Measurements from ENCODE around the gene SAMD4A. TPM values are rescaled to one million over a fixed set of nuclear protein-coding genes. Genes with fewer than 3 reads are reported as not detected.

Gene SAMD4A
- total RNA-seq, 4 donors from 2014 or later, result 17.0 to 39.6 (median 21.3) TPM

DNA sequence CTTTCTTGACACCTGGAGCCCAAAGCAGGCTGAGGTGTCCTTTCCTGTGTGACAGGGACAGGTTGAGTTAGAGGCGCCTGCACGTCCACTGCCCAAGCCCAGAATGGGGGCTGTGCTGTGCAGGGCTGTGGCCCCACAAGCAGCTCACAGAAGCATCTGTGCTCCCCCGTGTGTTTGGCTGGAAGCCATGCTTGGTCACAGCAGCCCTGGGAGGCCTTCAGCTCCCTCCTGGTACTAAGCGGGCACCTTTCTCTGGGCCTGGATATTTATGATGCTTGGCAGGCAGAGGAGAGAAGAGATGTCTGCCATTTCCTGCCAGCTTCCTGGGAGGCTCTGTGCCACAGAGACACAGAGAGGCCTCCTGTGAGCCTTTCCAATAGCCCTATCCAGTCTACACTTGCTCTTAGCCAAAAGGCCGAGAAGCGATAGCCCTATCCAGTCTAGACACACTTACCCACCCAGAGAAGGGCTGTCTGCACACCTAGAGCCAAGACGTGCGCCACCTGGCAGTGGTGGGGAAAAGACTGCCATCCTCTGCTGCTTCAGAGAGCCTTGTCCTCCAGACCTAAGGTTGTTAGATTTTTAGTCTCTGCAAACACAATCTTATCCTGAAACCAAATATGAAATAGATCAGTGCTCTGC is 218.3 kb downstream of the SAMD4A start:
- no peaks in the 10 kb centered on the region for H3K9me3 ChIP-seq
- peaks cover 0 to 6% (median 0%) of the 10 kb centered on the region in 4 donors for H3K4me1 ChIP-seq
- H3K27ac ChIP-seq, result no peak overlapping the region
- TF ChIP-seq POLR2A (IDR thresholded peaks at IDR 0.05), result no peak
- TF ChIP-seq, protein P1, sequence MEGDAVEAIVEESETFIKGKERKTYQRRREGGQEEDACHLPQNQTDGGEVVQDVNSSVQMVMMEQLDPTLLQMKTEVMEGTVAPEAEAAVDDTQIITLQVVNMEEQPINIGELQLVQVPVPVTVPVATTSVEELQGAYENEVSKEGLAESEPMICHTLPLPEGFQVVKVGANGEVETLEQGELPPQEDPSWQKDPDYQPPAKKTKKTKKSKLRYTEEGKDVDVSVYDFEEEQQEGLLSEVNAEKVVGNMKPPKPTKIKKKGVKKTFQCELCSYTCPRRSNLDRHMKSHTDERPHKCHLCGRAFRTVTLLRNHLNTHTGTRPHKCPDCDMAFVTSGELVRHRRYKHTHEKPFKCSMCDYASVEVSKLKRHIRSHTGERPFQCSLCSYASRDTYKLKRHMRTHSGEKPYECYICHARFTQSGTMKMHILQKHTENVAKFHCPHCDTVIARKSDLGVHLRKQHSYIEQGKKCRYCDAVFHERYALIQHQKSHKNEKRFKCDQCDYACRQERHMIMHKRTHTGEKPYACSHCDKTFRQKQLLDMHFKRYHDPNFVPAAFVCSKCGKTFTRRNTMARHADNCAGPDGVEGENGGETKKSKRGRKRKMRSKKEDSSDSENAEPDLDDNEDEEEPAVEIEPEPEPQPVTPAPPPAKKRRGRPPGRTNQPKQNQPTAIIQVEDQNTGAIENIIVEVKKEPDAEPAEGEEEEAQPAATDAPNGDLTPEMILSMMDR (IDR thresholded peaks at IDR 0.05), result no peak
- DNase-seq, result no peak
- peaks cover 0 to 23% (median 0%) of the 10 kb centered on the region in 3 donors for H3K36me3 ChIP-seq
- no peak overlapping the region for H3K4me3 ChIP-seq
- H3K27me3 ChIP-seq, result no peaks in the 10 kb centered on the region

DNA sequence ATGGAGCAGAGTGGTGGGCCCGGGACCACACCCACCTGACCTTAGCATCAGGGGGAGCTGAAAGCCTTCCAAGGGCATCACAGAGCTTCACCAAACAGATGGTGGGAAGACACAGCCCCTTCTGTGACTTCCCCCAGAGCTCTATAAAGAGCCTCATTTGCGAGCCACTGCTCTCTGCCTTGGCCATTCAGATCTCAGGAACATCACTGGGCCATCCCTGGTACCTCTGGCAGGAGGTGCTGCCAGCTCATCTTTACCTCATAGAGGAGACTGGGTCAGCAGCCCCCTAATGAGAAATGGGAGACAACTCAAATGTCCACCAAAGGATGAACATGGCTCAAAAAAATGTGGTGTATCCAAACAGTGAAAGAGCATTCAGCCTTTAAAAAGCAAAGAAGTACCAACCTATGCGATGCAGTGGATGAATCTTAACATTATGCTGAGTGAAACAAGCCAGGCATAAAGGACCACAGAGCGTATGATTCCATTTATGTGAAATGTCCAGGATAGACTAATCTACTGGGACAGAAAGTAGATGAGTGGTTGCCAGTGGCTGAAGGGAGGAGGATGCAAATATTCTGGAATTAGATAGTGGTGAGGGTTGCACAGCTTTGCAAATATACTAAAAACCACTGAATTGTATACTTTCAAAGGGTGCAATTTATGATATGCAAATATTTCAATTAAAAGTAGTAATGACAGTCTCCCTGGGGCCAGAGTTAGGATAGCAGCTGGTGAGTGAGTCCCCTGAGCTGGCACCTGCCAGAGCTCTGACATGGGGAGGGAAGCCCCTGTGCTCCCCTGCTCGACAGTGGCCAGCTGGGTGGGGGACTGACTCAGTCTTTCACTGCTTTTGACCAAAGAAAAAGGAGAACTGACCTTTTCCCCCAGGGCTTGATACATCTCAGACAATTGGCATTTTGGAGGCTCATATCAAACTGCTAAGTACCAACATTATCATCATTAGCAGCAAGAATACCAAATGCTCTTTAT is 219.1 kb downstream of the SAMD4A start:
- H3K36me3 ChIP-seq, result peaks cover 0 to 23% (median 0%) of the 10 kb centered on the region in 3 donors

DNA sequence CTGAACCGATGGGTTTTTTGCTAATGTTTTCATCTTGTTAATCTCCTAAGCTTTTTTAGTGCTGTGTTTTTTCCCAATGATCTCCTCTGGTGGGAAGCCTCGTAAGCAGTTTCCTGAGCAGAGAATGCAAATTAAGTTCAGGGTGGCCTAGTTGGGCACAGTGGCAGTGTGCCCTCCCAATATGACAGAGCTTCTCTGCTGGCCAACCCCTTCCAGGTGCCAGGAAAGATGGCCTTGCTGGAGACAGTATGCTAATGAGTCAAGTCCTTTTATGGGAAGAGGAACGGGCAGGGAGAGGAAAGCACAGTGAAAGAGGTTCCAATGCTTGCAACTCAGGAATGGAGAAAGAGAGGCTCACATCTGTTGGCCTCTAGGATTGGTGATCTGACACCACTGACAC is 219.9 kb downstream of the SAMD4A start:
- H3K4me3 ChIP-seq, result no peak overlapping the region
- peaks cover 0 to 26% (median 0%) of the 10 kb centered on the region in 3 donors for H3K36me3 ChIP-seq
- no peaks in the 10 kb centered on the region for H3K9me3 ChIP-seq
- H3K27ac ChIP-seq, result no peak overlapping the region
- TF ChIP-seq POLR2A (IDR thresholded peaks at IDR 0.05), result no peak
- TF ChIP-seq, protein P1 (IDR thresholded peaks at IDR 0.05), result no peak
- no peaks in the 10 kb centered on the region for H3K27me3 ChIP-seq
- no peak for DNase-seq
- peaks cover 0 to 6% (median 0%) of the 10 kb centered on the region in 4 donors for H3K4me1 ChIP-seq

More for the DNA sequence above, 219.1 kb downstream of the SAMD4A start:
- TF ChIP-seq POLR2A (IDR thresholded peaks at IDR 0.05), result no peak
- TF ChIP-seq, protein P1 (IDR thresholded peaks at IDR 0.05), result no peak
- Histone ChIP-seq H3K27me3 (no peaks in the 10 kb centered on the region), H3K9me3 (no peaks in the 10 kb centered on the region), H3K4me1 (peaks cover 0 to 6% (median 0%) of the 10 kb centered on the region in 4 donors), H3K27ac (no peak overlapping the region), H3K4me3 (no peak overlapping the region)
- no peak for DNase-seq

DNA sequence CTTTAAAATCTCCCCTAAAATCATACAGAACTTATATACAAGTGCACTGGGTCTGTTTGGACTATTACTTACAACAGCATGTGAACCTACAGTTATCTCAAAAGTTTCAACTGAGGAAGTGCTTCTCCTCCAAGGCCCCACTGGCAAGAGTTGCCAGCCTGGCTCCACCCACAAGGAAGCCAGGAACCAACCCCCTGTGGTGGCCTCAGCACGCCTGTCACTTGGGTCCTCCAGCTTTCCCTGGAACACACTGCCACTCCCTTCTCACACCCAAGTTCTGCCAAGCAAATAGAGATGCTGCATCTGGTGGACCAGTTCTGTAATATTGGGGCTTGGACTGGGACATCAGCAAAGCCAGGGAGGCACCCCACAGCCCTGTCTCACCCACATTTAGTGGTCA is 220.3 kb downstream of the SAMD4A start:
- peaks cover 0 to 6% (median 0%) of the 10 kb centered on the region in 4 donors for H3K4me1 ChIP-seq
- H3K4me3 ChIP-seq, result no peak overlapping the region
- TF ChIP-seq, protein P1 (IDR thresholded peaks at IDR 0.05), result no peak
- no peak for TF ChIP-seq POLR2A (IDR thresholded peaks at IDR 0.05)
- no peaks in the 10 kb centered on the region for H3K9me3 ChIP-seq
- no peak overlapping the region for H3K27ac ChIP-seq
- peak in 1 of 3 donors; percentile 21 for DNase-seq
- H3K27me3 ChIP-seq, result no peaks in the 10 kb centered on the region
- H3K36me3 ChIP-seq, result peaks cover 0 to 28% (median 0%) of the 10 kb centered on the region in 3 donors

DNA sequence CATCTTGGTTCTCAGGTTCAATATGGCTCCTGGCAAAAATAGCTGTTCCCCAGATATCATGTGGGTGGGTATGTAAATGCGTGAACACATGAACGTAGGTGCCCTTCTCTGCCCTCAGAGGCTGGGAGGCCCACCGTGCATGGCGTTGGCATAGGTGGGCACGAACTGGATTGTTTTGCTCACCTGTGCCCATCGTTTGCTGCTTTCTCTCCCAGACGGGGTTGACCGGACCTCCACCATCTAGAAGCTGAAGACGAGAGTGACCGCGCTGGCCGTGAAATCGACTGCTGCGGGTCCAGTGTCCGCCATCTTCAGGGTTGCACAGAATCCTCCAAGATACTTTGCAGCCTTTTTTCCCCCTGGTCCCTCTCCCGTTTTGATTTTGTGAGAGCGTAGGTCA is 221.8 kb downstream of the SAMD4A start:
- Histone ChIP-seq H3K4me3 (no peak overlapping the region), H3K4me1 (peaks cover 0 to 1% (median 0%) of the 10 kb centered on the region in 4 donors), H3K36me3 (peaks cover 0 to 28% (median 0%) of the 10 kb centered on the region in 3 donors), H3K27me3 (no peaks in the 10 kb centered on the region), H3K9me3 (no peaks in the 10 kb centered on the region), H3K27ac (no peak overlapping the region)
- DNase-seq, result no peak
- TF ChIP-seq, protein P1 (IDR thresholded peaks at IDR 0.05), result no peak
- no peak for TF ChIP-seq POLR2A (IDR thresholded peaks at IDR 0.05)
